Transverse colon (tissue), 4 donors: ENCODE data around the gene RPS6KL1.

Experiments used
- EP300 ChIP-seq: sonication (generic); formaldehyde crosslinking; IDR thresholded peaks from one replicate; pipeline ENCODE4 v1.6.1; 2017; ENCODE audit warnings: antibody characterized with exemption, low read depth
- POLR2A ChIP-seq: fragments of 450-650 bp; IDR thresholded peaks from one replicate; pipeline ENCODE4 v1.6.1; 2016; ENCODE audit warnings: antibody characterized with exemption, mild to moderate bottlenecking, moderate library complexity
- POLR2AphosphoS5 ChIP-seq, 3 donors: sonication (generic); formaldehyde crosslinking; IDR thresholded peaks; one replicate each; pipeline ENCODE4 v1.6.1; 2016; ENCODE audit warnings: antibody characterized with exemption in 3 of 3
- TF ChIP-seq, protein P1 (sequence below), 5 experiments: fragments of 200-600 bp in 3 of 5; fragments of 450-650 bp in 2 of 5; sonication (generic) in 3 of 5; IDR thresholded peaks; 1 replicate in 2 of 5; 2 replicates in 3 of 5; pipeline ENCODE4 v1.5.1; 2016 to 2017; ENCODE audit warnings: antibody characterized with exemption in 5 of 5, inconsistent platforms in 3 of 5, mild to moderate bottlenecking in 2 of 5, moderate library complexity in 1 of 5

DNA sequence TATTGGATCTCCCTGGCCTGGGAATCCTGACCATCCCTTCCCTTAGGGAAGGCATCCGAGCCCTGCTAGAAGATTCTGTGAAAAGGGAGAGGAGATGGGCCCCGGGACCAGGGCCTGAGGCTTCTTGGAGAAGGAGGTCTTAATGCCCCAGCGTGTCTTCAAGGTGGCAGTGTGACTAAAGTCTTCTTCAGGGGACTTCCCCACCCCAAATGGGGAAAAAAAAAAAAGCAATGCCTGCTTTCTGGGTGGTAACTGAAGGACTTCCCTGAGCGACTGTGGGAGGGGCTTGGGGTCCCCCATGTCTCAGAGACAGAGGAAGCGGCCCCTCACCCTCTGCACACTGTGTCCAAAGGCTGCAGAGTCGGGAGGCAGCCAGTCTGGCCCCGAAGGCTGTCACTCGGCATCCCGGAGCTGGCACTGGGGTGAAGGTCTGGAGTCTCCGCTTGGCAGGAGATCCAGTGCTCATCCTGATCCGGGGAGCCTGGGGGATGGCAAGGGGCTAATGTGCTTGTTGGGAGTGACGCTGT is 40.2 kb upstream of the RPS6KL1 start:
- no peak for TF ChIP-seq POLR2A
- TF ChIP-seq, protein P1, sequence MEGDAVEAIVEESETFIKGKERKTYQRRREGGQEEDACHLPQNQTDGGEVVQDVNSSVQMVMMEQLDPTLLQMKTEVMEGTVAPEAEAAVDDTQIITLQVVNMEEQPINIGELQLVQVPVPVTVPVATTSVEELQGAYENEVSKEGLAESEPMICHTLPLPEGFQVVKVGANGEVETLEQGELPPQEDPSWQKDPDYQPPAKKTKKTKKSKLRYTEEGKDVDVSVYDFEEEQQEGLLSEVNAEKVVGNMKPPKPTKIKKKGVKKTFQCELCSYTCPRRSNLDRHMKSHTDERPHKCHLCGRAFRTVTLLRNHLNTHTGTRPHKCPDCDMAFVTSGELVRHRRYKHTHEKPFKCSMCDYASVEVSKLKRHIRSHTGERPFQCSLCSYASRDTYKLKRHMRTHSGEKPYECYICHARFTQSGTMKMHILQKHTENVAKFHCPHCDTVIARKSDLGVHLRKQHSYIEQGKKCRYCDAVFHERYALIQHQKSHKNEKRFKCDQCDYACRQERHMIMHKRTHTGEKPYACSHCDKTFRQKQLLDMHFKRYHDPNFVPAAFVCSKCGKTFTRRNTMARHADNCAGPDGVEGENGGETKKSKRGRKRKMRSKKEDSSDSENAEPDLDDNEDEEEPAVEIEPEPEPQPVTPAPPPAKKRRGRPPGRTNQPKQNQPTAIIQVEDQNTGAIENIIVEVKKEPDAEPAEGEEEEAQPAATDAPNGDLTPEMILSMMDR (IDR thresholded peaks at IDR 0.05), result no peak
- no peak for TF ChIP-seq EP300
- no peak for TF ChIP-seq POLR2AphosphoS5 (IDR thresholded peaks at IDR 0.05)
